ENCODE measurements around the gene SORCS2.

SORCS2 gene

DNA sequence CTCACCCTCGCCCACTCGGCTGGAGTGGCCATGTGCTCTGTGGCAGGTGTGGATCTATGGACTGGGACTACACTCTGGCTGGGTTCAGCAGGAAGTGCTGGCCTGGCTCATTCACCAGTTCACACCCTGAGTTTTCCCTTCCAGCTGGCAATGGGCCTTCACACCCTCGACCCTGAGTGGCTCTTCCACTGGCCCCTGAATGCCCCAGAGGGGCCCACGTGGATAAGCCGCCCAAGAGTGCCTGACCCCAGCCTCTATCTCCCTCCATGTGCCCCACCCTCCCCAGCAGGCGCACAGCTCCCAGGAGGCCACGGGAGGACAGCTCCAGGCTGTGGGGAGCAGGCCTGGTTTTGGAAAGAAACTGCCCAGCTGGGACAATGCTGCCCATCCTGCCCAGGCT is 513.3 kb downstream of the SORCS2 start:
- FAIRE-seq, result no peak

DNA sequence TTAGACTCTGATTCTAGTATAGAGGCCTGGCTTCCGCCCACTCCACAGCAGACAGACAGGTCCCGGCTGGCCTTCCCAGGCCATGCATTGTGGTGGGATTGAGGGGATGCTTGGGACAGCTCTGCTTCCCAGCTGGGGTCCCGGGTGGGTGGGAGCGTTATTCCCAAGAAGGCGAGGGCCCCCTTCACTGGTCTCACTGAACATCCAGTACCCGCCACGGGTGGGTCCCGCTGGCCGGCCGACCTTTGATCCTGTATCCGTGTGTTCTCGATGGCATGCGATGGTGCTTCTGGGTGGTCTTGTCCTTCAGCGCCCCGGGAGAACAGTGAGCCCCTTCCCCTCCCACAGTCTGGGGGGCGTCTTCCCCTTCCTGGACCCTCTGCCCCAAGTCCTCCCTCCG is 515.9 kb downstream of the SORCS2 start:
- no peak for FAIRE-seq

DNA sequence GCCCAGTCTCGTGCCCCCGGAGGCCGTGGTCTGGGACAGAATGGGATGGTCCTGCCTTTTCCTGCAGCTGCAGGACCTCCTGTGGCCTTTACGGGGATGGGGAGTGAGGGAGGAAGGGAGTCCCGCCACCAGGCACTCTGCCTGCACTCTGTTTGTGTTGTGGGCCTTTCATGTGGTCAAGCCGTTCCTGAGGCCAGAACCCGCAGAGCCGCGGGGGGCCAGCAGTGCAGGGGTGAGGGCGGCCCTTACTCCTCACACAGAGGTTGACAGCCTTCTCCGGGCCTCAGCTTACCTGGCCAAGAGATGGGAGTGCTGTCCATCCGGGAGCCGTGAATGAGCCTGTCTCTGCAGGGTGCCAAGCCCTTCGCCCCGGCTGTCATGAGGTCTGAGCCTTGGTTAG is 516.6 kb downstream of the SORCS2 start:
- no peak for FAIRE-seq

DNA sequence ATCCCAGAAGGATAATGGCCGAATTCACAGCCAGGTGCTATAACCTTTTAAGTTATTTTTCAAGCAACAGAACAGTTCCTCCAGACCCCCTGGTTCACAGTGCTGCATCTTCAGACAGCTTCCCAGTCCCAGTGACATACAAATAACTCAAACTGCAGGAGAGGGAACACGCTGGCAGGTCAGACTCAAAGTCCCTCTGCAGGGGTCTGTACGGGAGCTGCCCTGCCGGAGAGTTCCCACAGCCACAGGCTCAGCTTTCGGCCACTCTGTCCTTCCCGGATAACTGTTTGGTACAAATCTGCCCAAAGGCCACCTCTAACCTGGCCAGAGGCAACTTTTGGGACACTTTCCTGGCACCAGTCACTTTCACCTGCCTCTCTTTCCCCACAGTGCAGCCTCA is 517.1 kb downstream of the SORCS2 start:
- no peak for FAIRE-seq

DNA sequence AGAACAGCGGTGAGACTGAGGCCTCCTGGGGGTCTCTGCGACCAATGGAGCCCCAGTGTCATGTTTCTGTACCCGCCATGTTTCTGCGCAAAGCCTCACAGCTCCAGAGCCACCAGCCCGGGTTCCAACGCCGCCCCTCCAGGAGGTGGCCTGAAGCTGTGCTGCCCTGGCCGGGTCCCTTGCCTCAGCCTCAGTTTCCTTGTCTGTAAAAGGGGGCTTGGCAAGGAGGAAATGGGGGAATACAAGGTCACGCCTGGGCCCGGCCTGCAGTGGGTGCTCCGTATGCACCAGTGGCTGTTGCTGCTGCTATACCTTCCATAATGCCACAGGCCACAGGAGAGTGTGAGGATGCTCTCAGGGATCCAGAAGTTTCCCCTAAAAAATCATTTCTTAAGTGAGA is 517.8 kb downstream of the SORCS2 start:
- no peak for FAIRE-seq

DNA sequence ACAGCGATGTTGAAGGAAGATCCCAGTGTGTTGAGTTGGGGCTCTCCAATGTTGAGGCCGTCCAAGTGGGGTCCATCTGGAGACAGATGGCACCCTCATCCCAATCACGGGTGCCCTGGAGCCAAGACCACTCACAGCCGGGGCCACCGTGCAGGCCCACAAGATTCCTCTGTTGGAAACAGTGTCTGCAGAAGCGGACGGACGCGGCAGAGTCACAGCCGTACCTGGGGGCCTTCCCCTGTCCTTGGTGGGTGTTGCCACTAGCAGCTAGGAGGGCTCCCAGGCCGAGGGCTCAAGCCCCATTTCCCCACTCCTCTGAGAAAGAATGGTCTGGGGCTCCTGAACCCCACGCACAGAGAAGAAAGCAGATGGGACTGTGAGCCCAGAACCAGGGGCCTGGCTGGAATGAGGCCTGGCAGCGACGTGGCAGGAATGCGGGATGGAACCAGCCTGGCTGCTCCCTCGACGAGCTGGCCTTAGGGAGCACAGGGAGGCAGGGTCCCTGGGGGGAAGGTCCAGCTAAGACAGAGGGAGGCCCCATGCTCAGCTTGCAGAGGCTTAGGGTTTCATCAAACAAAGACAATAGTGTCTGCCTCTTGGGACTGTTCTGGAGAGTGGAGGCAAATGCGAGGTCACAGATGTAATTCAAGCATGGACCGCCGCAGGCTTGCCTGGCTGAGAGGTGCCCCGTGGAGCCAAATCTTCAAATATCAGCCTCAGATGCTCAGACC is 518.4 kb downstream of the SORCS2 start:
- no peak for FAIRE-seq

DNA sequence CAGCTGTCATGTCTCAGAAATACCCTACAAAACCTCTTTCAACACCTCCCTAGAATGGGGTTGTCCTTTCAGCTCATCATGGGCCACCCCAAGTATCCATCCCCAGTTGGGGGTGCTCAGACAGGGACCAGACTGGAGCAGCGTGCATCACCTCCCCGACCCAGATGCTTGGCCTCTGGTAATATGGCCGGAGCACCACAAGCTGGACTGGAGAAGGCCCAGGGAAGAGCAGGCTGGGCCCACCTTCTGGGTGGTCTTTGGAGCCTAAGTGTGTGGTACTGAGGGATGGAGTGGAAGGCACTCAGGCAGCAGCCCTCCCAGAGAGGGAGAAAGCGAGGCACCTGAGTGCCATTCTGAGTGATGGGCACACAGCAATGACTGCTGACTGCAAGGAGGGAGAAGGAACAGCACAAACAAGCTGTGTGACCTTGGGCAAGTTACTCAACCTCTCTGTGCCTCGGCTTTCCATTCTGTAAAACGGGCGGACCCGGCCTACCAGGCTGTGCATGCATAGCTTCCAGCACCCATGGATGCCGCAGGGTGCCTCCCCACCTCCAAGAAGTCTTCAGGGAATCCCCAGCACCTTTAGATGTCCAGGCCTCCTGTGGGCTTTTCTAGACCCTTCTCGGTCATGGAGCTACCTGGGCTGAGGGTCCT is 519.1 kb downstream of the SORCS2 start:
- FAIRE-seq, result no peak

DNA sequence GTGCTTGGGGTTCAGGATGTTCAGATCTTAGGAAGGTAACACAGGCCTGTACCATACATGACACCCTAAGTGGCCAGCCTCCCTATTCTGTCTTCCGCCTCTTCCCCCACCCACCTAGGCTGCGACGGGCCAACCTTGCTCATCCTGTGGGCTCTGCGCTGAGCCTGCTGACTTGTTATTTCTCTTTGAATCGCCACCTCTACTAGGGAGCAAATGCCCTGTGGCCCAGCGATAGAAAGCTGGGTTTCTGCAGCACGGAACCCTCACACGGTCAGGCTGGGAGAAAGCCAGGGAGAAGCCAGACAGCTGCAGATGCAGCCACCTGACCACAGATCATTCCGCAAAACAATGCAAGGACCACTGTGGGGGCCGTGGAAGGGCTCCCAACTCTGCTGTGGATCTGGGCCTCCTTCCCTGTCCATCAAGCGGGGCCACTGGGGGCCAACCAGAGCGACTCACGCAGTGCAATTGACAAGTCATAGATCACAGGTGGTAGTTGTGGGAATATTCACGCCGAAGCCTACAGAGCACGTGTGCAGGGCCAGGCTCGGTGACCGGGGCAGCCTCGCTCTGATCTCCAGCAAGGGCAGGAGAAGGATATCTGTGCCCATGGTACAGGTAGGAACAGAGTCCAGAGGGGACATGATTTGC is 519.8 kb downstream of the SORCS2 start:
- no peak for FAIRE-seq

DNA sequence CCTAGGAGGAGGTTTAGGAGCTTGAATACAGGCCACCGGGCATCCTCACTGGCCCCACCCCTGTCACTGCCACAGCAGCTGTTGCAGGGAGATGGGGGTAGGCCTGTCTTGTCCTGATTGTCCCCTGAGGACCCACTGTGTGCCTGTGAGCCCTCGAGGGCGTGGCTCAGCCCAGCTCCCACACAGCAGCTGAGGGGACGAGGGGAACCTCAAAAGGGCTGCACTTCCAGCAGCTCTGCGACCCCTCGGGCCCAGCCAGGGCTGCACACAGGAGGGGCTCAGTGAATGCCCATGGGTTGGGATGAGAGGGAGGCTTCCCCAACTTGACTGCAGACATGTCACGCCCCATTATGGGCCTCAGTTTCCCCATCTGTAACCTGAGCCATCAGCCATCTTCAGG is 521.4 kb downstream of the SORCS2 start:
- FAIRE-seq, result no peak

DNA sequence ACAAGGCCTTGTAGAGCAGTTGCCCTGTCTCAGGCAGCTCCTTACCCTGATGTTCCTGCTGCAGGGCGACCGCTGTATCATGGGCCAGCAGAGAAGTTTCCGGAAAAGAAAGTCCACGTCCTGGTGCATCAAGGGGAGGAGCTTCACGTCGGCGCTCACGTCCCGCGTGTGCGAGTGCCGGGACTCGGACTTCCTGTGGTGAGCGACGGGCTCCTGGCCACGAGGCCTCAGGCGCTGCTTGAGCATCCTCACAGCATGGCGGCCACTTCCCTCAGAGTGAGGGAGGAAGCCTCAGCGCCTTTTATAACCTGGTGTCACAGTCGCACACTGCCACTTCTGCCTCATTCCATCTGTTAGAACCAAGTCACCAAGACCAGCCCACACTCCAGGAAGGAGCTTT is 521.8 kb downstream of the SORCS2 start:
- no peak for FAIRE-seq

DNA sequence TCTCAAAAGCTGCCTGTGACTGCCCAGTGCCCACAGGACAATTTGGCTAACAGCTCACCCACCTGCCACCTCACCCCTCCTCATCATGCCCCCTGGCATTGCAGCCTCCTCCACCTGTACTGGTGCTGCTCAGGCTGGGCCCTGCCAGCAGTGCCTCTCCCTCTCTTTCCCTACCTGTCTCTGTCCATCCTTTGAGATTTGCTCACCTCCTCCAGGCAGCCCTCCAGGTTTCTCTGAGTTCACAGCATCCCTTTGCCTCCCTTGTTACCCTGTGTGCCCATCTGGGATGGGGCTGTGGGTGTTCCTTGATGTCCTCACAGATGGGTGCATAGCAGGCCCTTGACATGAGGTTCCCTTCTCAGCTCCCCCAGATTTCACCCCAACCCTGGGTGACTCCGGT is 522.4 kb downstream of the SORCS2 start:
- FAIRE-seq, result no peak

DNA sequence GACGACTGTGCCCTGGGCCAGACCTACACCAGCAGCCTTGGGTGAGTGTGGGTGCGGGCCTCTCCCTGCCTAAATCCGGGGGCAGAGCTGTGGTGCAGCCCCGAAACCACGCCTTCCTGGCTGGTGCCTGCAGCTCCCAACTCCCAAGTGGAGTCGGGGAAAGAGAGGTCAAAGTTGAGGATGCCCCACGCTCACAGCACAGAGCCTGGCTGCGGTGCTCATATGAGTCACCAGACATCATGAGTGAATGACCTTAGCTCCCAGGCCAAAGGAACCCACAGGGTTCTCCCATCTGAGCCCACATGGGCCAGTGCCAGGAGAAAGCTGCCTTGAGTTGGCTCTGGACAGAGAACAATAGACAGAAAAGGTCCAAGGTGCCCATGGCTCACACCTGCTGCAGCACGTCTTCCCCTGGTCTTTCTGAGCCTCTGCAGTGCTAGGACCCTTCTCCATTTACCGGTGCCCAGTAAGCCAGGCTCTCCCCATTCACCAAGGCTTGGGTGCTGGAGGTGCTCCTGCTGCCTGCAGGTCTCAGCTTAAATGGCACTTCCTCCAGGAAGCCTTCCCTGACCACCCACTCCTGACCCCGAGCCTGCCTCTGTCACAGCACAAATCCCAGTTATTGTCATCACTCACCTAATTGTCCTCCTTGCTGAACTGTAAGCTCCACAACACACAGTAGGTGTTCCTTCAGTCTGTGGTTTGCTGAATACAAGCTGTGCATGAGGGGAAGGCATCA is 523.1 kb downstream of the SORCS2 start:
- no peak for FAIRE-seq

DNA sequence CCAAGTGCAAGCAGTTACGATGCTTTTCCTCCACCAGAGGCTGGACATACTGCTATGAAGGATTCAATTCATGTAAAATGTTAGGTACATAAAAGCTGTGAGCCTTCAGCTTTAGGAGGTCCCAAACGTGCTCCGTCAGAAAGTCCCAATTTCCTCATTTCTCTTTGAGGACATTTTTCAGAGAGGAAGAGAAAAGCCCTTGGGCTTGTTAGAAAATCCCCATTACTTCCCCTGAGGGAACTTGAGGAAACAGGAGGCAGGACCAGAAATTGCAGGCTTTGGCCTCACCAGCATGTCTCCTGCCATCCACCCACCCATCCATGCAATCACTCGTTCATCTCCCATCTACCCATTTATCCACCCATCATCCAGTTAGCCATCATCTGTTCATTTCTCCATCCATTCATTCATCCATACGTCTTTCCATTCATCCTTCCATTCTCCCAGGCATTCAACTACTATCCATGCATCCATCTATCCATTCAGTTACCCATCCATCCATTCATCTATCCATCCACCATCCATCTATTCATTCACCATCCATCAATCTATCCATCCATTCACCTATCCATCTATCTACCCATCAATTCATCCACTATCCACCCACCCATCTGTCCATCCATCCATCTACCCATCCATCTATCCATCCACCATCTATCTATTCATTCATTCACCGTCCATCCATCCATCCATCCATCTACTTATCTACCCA is 523.8 kb downstream of the SORCS2 start:
- FAIRE-seq, result no peak

DNA sequence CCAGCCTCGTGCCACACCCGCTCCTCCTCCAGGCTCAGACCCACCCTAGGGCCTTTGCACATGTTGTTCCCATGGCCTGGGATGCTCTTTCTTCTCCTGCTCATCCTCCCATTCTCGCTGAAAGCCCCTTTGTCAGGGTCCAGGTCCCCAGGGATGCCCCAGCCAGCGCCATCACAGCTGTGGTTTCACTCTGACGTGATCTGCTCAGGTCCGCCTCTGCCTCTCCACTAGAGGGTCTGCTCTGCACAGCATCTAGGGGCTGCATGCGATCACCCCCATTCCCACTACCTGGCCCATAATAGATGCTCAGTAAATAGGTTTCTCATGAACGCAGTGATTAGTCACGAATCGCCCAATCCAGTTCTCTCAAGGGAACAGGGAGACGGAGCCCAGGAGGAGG is 524.8 kb downstream of the SORCS2 start:
- FAIRE-seq, result no peak

DNA sequence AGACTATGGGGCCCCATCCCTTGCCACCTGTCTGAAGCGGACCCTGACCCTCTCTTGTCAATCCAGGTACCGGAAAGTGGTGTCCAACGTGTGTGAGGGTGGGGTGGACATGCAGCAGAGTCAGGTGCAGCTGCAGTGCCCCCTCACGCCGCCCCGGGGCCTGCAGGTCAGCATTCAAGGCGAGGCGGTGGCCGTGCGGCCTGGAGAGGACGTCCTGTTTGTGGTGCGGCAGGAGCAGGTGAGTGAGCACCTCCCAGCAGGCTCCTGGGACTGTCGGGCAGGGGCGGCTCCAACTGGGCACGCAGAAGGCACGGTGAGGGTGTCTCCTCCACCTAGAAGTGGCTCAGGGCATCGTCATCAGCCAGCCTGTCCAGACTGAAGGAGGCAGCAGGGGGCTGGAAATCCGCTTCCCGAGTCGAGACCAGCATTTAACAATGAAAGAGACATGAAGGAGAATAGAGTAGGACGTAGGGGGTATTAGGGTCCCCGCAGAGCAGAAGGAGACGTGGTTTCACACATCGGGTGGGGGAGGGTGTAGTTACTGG is 525.7 kb downstream of the SORCS2 start:
- FAIRE-seq, result no peak

DNA sequence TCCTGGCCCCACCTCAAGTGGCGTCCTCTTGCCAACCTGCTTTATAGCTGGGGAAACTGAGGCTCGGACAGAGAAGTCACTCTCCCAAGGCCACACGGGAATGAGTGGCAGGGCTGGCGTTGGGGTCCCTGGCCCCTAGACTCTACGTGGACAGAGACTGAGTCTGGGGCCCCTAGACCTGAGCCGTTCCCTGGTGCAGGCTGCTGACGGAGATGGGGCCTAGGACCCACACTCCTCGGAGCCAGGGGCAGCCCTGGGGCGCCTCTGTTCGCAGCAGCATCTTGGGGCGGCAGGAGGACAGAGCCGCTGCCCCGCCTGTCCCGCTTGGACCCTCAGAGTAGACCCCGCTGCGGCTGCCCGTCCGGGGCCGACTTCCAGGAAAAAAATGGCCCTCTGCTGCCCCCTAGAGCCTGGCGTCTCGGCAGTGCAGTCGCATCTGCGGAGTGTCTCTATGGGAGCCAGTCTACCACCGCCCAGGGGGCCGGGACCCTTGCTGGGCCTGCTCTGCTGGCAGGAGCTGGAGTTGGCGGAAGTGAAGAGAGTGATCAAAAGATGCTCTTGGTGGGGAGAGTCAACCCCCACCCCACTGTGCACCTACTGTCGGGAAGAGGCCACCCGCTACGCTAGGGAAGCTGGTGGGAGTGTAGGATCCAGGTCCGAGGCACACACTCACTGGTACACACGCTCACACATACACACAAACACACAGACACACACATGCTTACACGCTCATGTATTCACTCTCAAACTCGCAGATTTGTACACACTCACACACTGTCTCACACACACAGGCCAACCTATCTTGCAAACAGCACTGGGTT is 527.2 kb downstream of the SORCS2 start:
- no peak for FAIRE-seq

DNA sequence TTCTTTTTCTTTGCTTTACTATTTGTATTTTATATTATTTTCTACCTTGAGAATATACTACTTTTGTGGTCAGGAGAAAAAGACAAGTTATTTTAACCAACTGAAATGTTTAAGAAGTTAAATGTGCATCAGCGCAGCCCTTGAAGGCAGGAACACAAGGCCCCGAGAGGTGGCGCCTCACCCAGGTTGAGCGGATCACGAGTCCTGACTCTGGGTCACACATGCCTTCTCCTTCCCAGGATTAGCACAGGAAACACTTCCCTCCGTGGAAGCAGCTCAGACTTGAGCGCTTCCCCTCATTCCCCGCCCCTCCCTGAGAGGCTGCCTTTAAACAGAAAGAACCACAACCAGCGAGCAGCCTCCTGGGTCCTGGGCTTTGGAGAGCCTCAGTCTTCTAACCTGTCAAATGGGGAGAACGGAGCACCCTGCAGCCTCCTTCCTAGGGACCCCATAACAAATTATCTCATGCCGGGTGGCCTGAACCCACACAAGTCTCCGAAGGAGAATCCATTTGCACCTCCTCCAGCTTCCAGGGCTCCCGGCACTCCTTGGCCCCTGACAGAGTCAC is 529.7 kb downstream of the SORCS2 start:
- no peak for FAIRE-seq

DNA sequence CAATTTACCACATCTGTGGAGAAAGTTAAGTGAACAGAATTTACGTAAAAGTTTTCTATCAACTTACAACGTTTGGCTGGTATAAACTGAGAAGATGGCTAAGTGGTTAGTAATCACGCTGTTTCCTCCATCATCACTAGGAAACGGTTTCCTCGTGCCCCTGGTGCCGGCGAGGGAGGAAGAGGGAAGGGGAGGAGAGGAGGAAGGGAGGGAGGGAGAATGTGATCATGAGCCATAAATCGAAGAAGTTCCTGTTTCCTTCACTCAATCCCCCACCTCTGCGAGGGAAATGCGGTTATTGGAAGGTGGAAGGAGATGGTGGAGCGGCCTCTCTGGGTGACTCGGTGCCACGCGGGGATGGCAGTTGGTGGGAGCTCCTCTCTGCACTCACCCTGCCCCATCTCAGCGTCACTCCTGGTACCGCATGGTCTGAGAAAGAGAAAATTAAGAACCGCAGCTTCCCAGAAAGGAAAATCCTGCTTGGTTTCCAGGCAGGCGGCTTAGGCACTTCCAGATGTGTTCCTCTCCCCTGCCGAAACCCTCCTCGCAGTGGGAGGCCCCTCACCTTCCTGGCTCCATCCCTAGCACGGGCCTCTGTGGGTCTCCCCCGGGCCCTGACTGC is 530.5 kb downstream of the SORCS2 start:
- FAIRE-seq, result no peak

DNA sequence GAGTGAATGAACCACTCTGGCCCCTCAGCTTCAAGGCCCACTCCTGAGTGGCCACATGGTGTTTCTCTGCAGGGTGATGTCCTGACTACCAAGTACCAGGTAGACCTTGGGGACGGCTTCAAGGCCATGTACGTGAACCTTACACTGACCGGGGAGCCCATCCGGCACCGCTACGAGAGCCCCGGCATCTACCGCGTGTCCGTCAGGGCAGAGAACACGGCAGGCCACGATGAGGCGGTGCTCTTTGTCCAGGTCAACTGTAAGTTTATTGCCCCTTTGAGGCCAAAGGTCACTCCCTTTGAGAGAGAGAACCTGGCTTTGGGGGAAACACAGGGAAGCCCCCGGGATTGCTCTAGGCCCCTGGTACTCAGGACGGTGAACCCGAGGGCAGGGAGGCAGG is 531.3 kb downstream of the SORCS2 start:
- no peak for FAIRE-seq

DNA sequence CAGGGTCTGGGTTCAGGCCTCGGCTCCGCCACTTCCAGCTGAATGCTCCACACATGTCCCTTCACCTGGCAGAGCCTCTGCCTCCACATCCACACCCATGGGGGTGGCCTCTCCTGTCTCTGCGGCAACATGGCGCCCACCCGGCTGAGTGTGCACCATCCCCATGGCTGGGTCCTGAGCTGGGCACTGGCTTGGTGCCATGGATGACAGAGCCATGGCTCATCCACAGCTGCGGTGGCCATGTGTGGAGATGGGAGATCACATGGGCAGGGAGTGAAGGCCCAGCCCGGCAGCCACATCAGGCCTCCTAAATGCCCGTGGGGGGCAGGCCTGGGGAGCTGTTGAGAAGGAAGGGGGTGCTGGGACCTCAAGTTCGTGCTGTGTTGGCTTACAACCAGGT is 533.6 kb downstream of the SORCS2 start:
- FAIRE-seq, result no peak
